H1 (cell line): ENCODE data around the gene TMEM86B. TPM values are rescaled to one million over a fixed set of nuclear protein-coding genes. Genes with fewer than 3 reads are reported as not detected.

ENCODE experiments used
- CTCF ChIA-PET: fragments of 300-600 bp; sonication (Branson Sonifier 250); formaldehyde crosslinking; loops from one replicate; lab custom pipeline; 2021; ENCODE audit not compliant: partially characterized antibody; lab: Charles Lee
- POLR2A ChIA-PET: fragments of 300-600 bp; sonication (Branson Sonifier 250); formaldehyde crosslinking; loops from one replicate; lab custom pipeline; 2021; ENCODE audit warnings: inconsistent platforms; ENCODE audit not compliant: partially characterized antibody; lab: Charles Lee
- DNase-seq, 2 experiments: peaks; one replicate each; pipeline versions ENCODE4 v3.0.0 to v3.0.0-alpha.2; 2010 to 2022; ENCODE audit warnings: low spot score in 2 of 2, low read depth in 1 of 2, mixed read lengths in 1 of 2
- FAIRE-seq: peaks from 2 replicates; lab custom pipeline; 2011; peaks lifted over from hg19 to GRCh38; lab: Jason Lieb, UNC
- H2AFZ ChIP-seq: 2 replicates; pipeline ENCODE4 v1.8.1; 2012; ENCODE audit warnings: low read length, inconsistent platforms
- H2AK5ac ChIP-seq: 2 replicates; pipeline ENCODE4 v1.6.1; 2013; ENCODE audit warnings: low read depth, low read length
- H2BK120ac ChIP-seq: replicated peaks from 2 replicates; pipeline ENCODE3; 2013; ENCODE audit warnings: low read depth, low read length, inconsistent platforms
- H2BK12ac ChIP-seq: 2 replicates; pipeline ENCODE4 v1.6.1; 2013; ENCODE audit warnings: low read depth, low read length
- H2BK15ac ChIP-seq: 2 replicates; pipeline ENCODE4 v1.6.1; 2013; ENCODE audit warnings: low read length
- H2BK20ac ChIP-seq: 2 replicates; pipeline ENCODE4 v1.6.1; 2013; ENCODE audit warnings: low read length
- H2BK5ac ChIP-seq: 2 replicates; pipeline ENCODE4 v1.6.1; 2013; ENCODE audit warnings: low read depth, low read length
- H3K14ac ChIP-seq: 2 replicates; pipeline ENCODE4 v1.6.1; 2013; ENCODE audit warnings: inconsistent platforms; ENCODE audit not compliant: insufficient read length
- H3K18ac ChIP-seq: 2 replicates; pipeline ENCODE4 v1.6.1; 2013; ENCODE audit warnings: low read length; ENCODE audit errors: extremely low read depth
- H3K23ac ChIP-seq: 2 replicates; pipeline ENCODE4 v1.6.1; 2013; ENCODE audit warnings: inconsistent platforms; ENCODE audit not compliant: insufficient read length
- H3K23me2 ChIP-seq: 2 replicates; pipeline ENCODE4 v1.6.1; 2013; ENCODE audit warnings: low read depth, low read length
- H3K27ac ChIP-seq: 2 replicates; pipeline ENCODE4 v1.6.1; 2011; ENCODE audit warnings: low read depth, low read length, inconsistent platforms
- H3K27me3 ChIP-seq, 4 experiments: replicated peaks in 1 of 4; 1 replicate in 1 of 4; 2 replicates in 3 of 4; pipeline versions ENCODE4 v1.6.1 to v1.8.1; 2011 to 2013; ENCODE audit warnings: low read length in 3 of 4, mild to moderate bottlenecking in 3 of 4, inconsistent platforms in 2 of 4, mixed read lengths in 2 of 4, moderate library complexity in 1 of 4; ENCODE audit not compliant: control insufficient read depth in 3 of 4, insufficient read depth in 3 of 4; ENCODE audit errors: extremely low read depth in 1 of 4
- H3K36me3 ChIP-seq, 4 experiments: 2 replicates each; pipeline versions ENCODE4 v1.6.1 to v1.8.1; 2011 to 2013; ENCODE audit warnings: mild to moderate bottlenecking in 4 of 4, low read length in 3 of 4, moderate library complexity in 2 of 4, control low read depth in 1 of 4, inconsistent platforms in 1 of 4; ENCODE audit not compliant: insufficient read depth in 4 of 4, control insufficient read depth in 2 of 4
- H3K4ac ChIP-seq: replicated peaks from 2 replicates; pipeline ENCODE3; 2013; ENCODE audit warnings: low read length, low read depth, mixed read lengths, inconsistent platforms; ENCODE audit not compliant: insufficient read length
- H3K4me1 ChIP-seq, 4 experiments: replicated peaks in 1 of 4; 1 replicate in 1 of 4; 2 replicates in 3 of 4; pipeline versions ENCODE4 v1.6.1 to v1.8.1; 2011 to 2013; ENCODE audit warnings: low read length in 3 of 4, inconsistent platforms in 2 of 4, mixed read lengths in 1 of 4; ENCODE audit not compliant: insufficient read depth in 4 of 4, control insufficient read depth in 3 of 4
- H3K4me2 ChIP-seq, 2 experiments: 2 replicates each; pipeline versions ENCODE4 v1.6.1 to v1.8.1; 2011 to 2013; ENCODE audit warnings: low read depth in 2 of 2, low read length in 2 of 2, control low read depth in 1 of 2, inconsistent platforms in 1 of 2, mild to moderate bottlenecking in 1 of 2; ENCODE audit not compliant: insufficient read depth in 1 of 2
- H3K4me3 ChIP-seq, 4 experiments: fragments of 200-600, 300-600 bp in 1 of 4; sonication (generic), shearing (Covaris generic), sonication (Bioruptor Twin) in 1 of 4; 2 replicates each; pipeline versions ENCODE4 v1.5.1 to v1.8.1; 2011 to 2016; ENCODE audit warnings: low read length in 4 of 4, low read depth in 3 of 4, control low read depth in 2 of 4, inconsistent platforms in 2 of 4, mild to moderate bottlenecking in 2 of 4, mixed read lengths in 1 of 4, moderate library complexity in 1 of 4; ENCODE audit not compliant: insufficient read depth in 2 of 4; ENCODE audit errors: extremely low read depth in 1 of 4
- H3K56ac ChIP-seq: replicated peaks from 2 replicates; pipeline ENCODE3; 2013; ENCODE audit warnings: low read depth, mild to moderate bottlenecking, mixed read lengths, low read length, inconsistent platforms; ENCODE audit not compliant: insufficient read length
- H3K79me1 ChIP-seq: 2 replicates; pipeline ENCODE4 v1.6.1; 2013; ENCODE audit warnings: low read depth, low read length, control low read depth
- H3K79me2 ChIP-seq, 2 experiments: 2 replicates each; pipeline versions ENCODE4 v1.6.1 to v1.8.1; 2012 to 2013; ENCODE audit warnings: low read length in 2 of 2, mild to moderate bottlenecking in 2 of 2, inconsistent platforms in 1 of 2; ENCODE audit not compliant: insufficient read depth in 2 of 2, control insufficient read depth in 1 of 2
- H3K9ac ChIP-seq, 4 experiments: replicated peaks in 1 of 4; 1 replicate in 1 of 4; 2 replicates in 3 of 4; pipeline versions ENCODE4 v1.6.1 to v1.8.1; 2011 to 2013; ENCODE audit warnings: low read depth in 3 of 4, low read length in 3 of 4, control low read depth in 2 of 4, mild to moderate bottlenecking in 2 of 4, moderate library complexity in 2 of 4, inconsistent platforms in 1 of 4; ENCODE audit errors: extremely low read depth in 1 of 4
- H3K9me3 ChIP-seq, 2 experiments: 2 replicates each; pipeline versions ENCODE4 v1.6.1 to v1.8.1; 2012 to 2013; ENCODE audit warnings: mild to moderate bottlenecking in 2 of 2, moderate library complexity in 2 of 2, control low read depth in 1 of 2, inconsistent platforms in 1 of 2, low read depth in 1 of 2, low read length in 1 of 2, mixed read lengths in 1 of 2; ENCODE audit not compliant: insufficient read depth in 2 of 2
- H4K20me1 ChIP-seq, 2 experiments: replicated peaks in 1 of 2; 2 replicates each; pipeline versions ENCODE3 to v1.8.1; 2011 to 2013; ENCODE audit warnings: inconsistent platforms in 2 of 2, low read length in 2 of 2, mild to moderate bottlenecking in 1 of 2; ENCODE audit not compliant: insufficient read depth in 2 of 2, control insufficient read depth in 1 of 2
- H4K5ac ChIP-seq: 2 replicates; pipeline ENCODE4 v1.6.1; 2013; ENCODE audit warnings: low read length, low read depth, mixed read lengths, inconsistent platforms; ENCODE audit not compliant: insufficient read length
- H4K8ac ChIP-seq: 2 replicates; pipeline ENCODE4 v1.8.0; 2013; ENCODE audit warnings: mild to moderate bottlenecking, moderate library complexity, low read length, inconsistent platforms; ENCODE audit not compliant: insufficient read depth; ENCODE audit errors: extremely low read depth
- H4K91ac ChIP-seq: replicated peaks from 2 replicates; pipeline ENCODE3; 2013; ENCODE audit warnings: low read length, mixed read lengths, inconsistent platforms; ENCODE audit not compliant: insufficient read length
- BCL11A ChIP-seq, 2 experiments: IDR thresholded peaks; one replicate each; pipeline ENCODE4 v1.6.1; 2011; ENCODE audit warnings: low read depth in 2 of 2, low read length in 2 of 2, mild to moderate bottlenecking in 2 of 2
- CHD2 ChIP-seq: IDR thresholded peaks from 2 replicates; pipeline ENCODE4 v1.6.1; 2012; ENCODE audit warnings: low read length, improper control_type of control experiment
- FOSL1 ChIP-seq: IDR thresholded peaks from 2 replicates; pipeline ENCODE4 v1.6.1; 2011; ENCODE audit warnings: mild to moderate bottlenecking, low read depth, low read length, moderate library complexity; ENCODE audit not compliant: insufficient read depth
- HDAC6 ChIP-seq: IDR thresholded peaks from one replicate; pipeline ENCODE4 v1.7.1; 2012; ENCODE audit warnings: low read depth, mild to moderate bottlenecking, inconsistent platforms, low read length, moderate library complexity
- JUND ChIP-seq: IDR thresholded peaks from 2 replicates; pipeline ENCODE4 v1.6.1; 2011; ENCODE audit warnings: mild to moderate bottlenecking, improper control_type of control experiment, low read length
- KDM5A ChIP-seq: fragments of 200-600 bp; IDR thresholded peaks from 2 replicates; pipeline ENCODE4 v1.7.1; 2012; ENCODE audit warnings: mild to moderate bottlenecking, low read length, inconsistent platforms, mixed read lengths
- NRF1 ChIP-seq: IDR thresholded peaks from 2 replicates; pipeline ENCODE4 v1.6.1; 2011; ENCODE audit warnings: mild to moderate bottlenecking, low read depth, low read length, improper control_type of control experiment
- POLR2A ChIP-seq, 2 experiments: IDR thresholded peaks; 1 replicate in 1 of 2; 2 replicates in 1 of 2; pipeline ENCODE4 v1.6.1; 2011; ENCODE audit warnings: low read depth in 2 of 2, low read length in 2 of 2, mild to moderate bottlenecking in 2 of 2; ENCODE audit errors: control extremely low read depth in 1 of 2
- RFX5 ChIP-seq: IDR thresholded peaks from 2 replicates; pipeline ENCODE4 v1.6.1; 2011; ENCODE audit warnings: low read depth, low read length, improper control_type of control experiment, borderline replicate concordance
- RXRA ChIP-seq: IDR thresholded peaks from 2 replicates; pipeline ENCODE4 v1.6.1; 2011; ENCODE audit warnings: low read depth, mild to moderate bottlenecking, low read length, moderate library complexity; ENCODE audit not compliant: insufficient read depth
- WGBS, 2 experiments: shearing (Covaris generic) in 1 of 2; methylation state at CpG; one replicate each; pipeline versions ENCODE4 v1.1.6 to v1.1.7; 2013 to 2015; ENCODE audit warnings: low lambda C conversion rate in 2 of 2, mixed read lengths in 2 of 2, inconsistent platforms in 1 of 2, low coverage in 1 of 2, missing lambda C conversion rate in 1 of 2; ENCODE audit not compliant: insufficient replicate concordance in 2 of 2, insufficient coverage in 1 of 2, insufficient read length in 1 of 2; ENCODE audit errors: extremely low coverage in 1 of 2, missing lambda C conversion rate in 1 of 2; 5-methylcytosine and 5-hydroxymethylcytosine counted together
- polyA plus RNA-seq, 7 experiments: library from polyadenylated mRNA; depleted of rRNA in 3 of 7; stranded (reverse) in 5 of 7; unstranded in 2 of 7; fragments of >200 nt in 5 of 7; fragments of 200-250 nt in 2 of 7; gene quantifications; 1 replicate in 5 of 7; 2 replicates in 1 of 7; 4 replicates in 1 of 7; pipeline versions ENCODE4 v1.2.1 to v1.2.3, GENCODE V29; 2011 to 2013; ENCODE audit warnings: missing spikeins in 2 of 7, mixed read lengths in 2 of 7
- total RNA-seq: library from RNA; stranded (reverse); fragmentation: NEBNext Ultra II Directional; extraction: Animal tissue kit (Norgen Biotek cat#: 25700); gene quantifications from 2 replicates; pipeline ENCODE4 v1.2.1, GENCODE V29; 2021
- TF ChIP-seq, protein P1 (sequence below): IDR thresholded peaks from 2 replicates; pipeline ENCODE4 v1.6.1; 2011; ENCODE audit warnings: low read depth, mild to moderate bottlenecking, low read length; ENCODE audit not compliant: insufficient read depth
- TF ChIP-seq, protein P2 (sequence below): IDR thresholded peaks from 2 replicates; pipeline ENCODE4 v1.6.1; 2012; ENCODE audit warnings: inconsistent platforms
- TF ChIP-seq, protein P3 (sequence below): IDR thresholded peaks from 2 replicates; pipeline ENCODE4 v1.6.1; 2012; ENCODE audit warnings: inconsistent platforms

Gene TMEM86B
- total and polyA plus RNA-seq, 2 of the 8 experiments (the other 6 are each of a cell fraction or from before 2014, with no cell fraction given), result 2.0 to 2.9 TPM

DNA sequence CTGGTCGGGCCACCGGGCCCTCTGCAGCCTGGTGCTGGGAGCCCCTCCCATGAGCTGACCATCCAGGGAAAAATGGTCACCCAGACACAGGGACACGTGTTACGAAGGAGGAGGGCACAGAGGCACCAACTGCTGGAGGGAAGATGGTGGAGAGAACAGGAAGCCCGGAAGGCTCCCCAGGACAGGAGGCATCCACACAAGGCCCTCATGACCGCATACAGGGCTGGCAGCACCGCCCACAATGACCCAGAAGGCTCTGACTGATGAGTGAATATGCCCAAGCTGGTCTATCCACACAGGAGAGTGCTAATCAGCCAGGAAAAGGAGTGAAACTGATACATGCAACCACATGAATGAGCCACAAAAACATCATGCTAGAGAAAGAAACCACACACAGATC is 14.0 kb upstream of the TMEM86B start:
- H2BK5ac ChIP-seq, result no peak overlapping the region
- no peak for FAIRE-seq
- H2BK120ac ChIP-seq, result no peak overlapping the region
- H3K4ac ChIP-seq, result no peak overlapping the region
- CTCF ChIA-PET, result interaction anchor here (1.2 to 8.4 kb wide), 2 partner anchors 13 to 23 kb away, joined by 3 to 32 read pairs; no protein-coding TSS in a partner anchor
- no peak overlapping the region for H3K56ac ChIP-seq
- no peak overlapping the region for H4K5ac ChIP-seq
- WGBS, 2 experiments, result 88% methylated on average over 6 of the region's 7 CpGs; no CpG with 5 or more reads in 1 of the 2 experiments
- H2BK15ac ChIP-seq, result no peak overlapping the region
- H3K27me3 ChIP-seq, result no peaks in the 10 kb centered on the region
- H3K18ac ChIP-seq, result no peak overlapping the region
- no peak overlapping the region for H3K4me3 ChIP-seq
- no peak overlapping the region for H4K91ac ChIP-seq
- no peak overlapping the region for H2BK20ac ChIP-seq
- no peak overlapping the region for H3K9ac ChIP-seq
- peaks cover 15 to 56% (median 41%) of the 10 kb centered on the region in 4 experiments for H3K36me3 ChIP-seq
- peaks cover 1 to 20% of the 10 kb centered on the region in 2 experiments for H4K20me1 ChIP-seq
- no peak overlapping the region for H2AFZ ChIP-seq
- peak overlapping the region; percentile 68; the same call in 1 of the 2 replicates for H4K8ac ChIP-seq
- H3K23ac ChIP-seq, result no peak overlapping the region
- no peaks in the 10 kb centered on the region for H3K9me3 ChIP-seq
- POLR2A ChIA-PET, result interaction anchor here (1.5 kb wide), 1 partner anchor 13 kb away, joined by 4 read pairs; no protein-coding TSS in a partner anchor
- DNase-seq, result no peak
- no peak overlapping the region for H3K27ac ChIP-seq
- H3K23me2 ChIP-seq, result no peaks in the 10 kb centered on the region
- peaks cover 5% of the 10 kb centered on the region; the same call in 1 of the 2 replicates for H3K79me1 ChIP-seq
- H2AK5ac ChIP-seq, result no peak overlapping the region
- H3K4me2 ChIP-seq, result no peak overlapping the region
- H2BK12ac ChIP-seq, result no peak overlapping the region
- no peak overlapping the region for H3K14ac ChIP-seq
- H3K79me2 ChIP-seq, result peaks cover 0 to 3% of the 10 kb centered on the region in 2 experiments; a peak in 1 of 4 replicates
- no peaks in the 10 kb centered on the region for H3K4me1 ChIP-seq
- TF ChIP-seq POLR2A (IDR thresholded peaks at IDR 0.05; ENCODE audit: control extremely low read depth in 1 of 2, low read depth in 2 of 2, low read length in 2 of 2) (no peak), HDAC6 (no peak), JUND (no peak), KDM5A (no peak), BCL11A (IDR thresholded peaks at IDR 0.05; ENCODE audit: low read depth in 2 of 2, low read length in 2 of 2) (no peak), RXRA (no peak), FOSL1 (no peak), NRF1 (no peak), CHD2 (no peak), RFX5 (no peak)
- TF ChIP-seq, protein P1, sequence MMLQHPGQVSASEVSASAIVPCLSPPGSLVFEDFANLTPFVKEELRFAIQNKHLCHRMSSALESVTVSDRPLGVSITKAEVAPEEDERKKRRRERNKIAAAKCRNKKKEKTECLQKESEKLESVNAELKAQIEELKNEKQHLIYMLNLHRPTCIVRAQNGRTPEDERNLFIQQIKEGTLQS, result no peak
- TF ChIP-seq, protein P2, sequence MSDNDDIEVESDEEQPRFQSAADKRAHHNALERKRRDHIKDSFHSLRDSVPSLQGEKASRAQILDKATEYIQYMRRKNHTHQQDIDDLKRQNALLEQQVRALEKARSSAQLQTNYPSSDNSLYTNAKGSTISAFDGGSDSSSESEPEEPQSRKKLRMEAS, result no peak
- TF ChIP-seq, protein P3, sequence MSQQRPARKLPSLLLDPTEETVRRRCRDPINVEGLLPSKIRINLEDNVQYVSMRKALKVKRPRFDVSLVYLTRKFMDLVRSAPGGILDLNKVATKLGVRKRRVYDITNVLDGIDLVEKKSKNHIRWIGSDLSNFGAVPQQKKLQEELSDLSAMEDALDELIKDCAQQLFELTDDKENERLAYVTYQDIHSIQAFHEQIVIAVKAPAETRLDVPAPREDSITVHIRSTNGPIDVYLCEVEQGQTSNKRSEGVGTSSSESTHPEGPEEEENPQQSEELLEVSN, result no peak
